ENCODE measurements around the gene SLC31A1. TPM values are rescaled to one million over a fixed set of nuclear protein-coding genes. Genes with fewer than 3 reads are reported as not detected.
"Not testable (repeated sequence)": the region's sequence is repeated elsewhere in the genome, so short reads cannot be mapped to it uniquely, and the experiment has no call there.

The SLC31A1 gene
- total RNA-seq, 1 donor from 2014 or later, result 7.3 TPM

- Mint-ChIP-seq H3K27ac (no peak overlapping the region), H3K36me3 (ENCODE audit: low read depth) (peaks cover 2% of the 10 kb centered on the region), H3K27me3 (no peaks in the 10 kb centered on the region), H3K9me3 (no peaks in the 10 kb centered on the region), H3K4me3 (no peak overlapping the region), H3K4me1 (peaks cover 4% of the 10 kb centered on the region)
- ATAC-seq (ENCODE audit: low read depth) (no peak), DNase-seq (no peak)
- intact Hi-C loops (cut with micrococcal nuclease), result no loop called here
- TF ChIP-seq CTCF (IDR thresholded peaks at IDR 0.05), result no peak
- CTCF ChIA-PET, result no interaction called here
- POLR2A ChIA-PET, result no interaction called here
Observed at GRCh38 chr9:113245894-113246293, 24.6 kb downstream of the SLC31A1 start.

DNA sequence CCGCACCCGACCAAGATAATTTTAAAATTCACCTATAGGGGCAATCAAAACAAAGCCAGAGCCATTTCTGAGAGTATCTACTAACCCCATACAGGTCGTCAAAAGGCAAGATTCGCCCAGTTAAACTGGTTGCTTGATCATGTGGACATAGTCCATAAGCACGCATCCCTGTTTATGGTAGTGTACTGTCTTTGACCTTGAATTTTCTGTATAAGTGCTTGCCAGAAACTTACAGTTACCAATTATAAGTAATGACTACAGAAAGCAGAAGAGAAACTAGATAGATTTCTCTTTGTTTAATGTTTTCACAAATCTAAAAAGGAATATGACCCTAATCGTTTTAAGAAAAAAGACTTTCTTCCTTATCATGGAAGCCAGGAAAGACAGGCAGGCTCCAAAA is 25.6 kb downstream of the SLC31A1 start:
- Mint-ChIP-seq H3K36me3 (ENCODE audit: low read depth) (peaks cover 2% of the 10 kb centered on the region), H3K4me3 (no peak overlapping the region), H3K9me3 (no peaks in the 10 kb centered on the region), H3K4me1 (peaks cover 4% of the 10 kb centered on the region), H3K27ac (no peak overlapping the region), H3K27me3 (no peaks in the 10 kb centered on the region)
- intact Hi-C loops (cut with micrococcal nuclease), result no loop called here
- DNase-seq, result no peak
- ChIA-PET CTCF (no interaction called here), POLR2A (no interaction called here)
- no peak for ATAC-seq (ENCODE audit: low read depth)
- TF ChIP-seq CTCF (IDR thresholded peaks at IDR 0.05), result no peak

GRCh38 chr9:113247640-113248039 is 26.3 kb downstream of the SLC31A1 start:
- H3K4me1 Mint-ChIP-seq, result peaks cover 3% of the 10 kb centered on the region
- TF ChIP-seq CTCF (IDR thresholded peaks at IDR 0.05), result no peak
- ATAC-seq (ENCODE audit: low read depth) (no peak), DNase-seq (no peak)
- POLR2A ChIA-PET, result no interaction called here
- H3K4me3 Mint-ChIP-seq, result no peak overlapping the region
- no peaks in the 10 kb centered on the region for H3K27me3 Mint-ChIP-seq
- peaks cover 2% of the 10 kb centered on the region for H3K36me3 Mint-ChIP-seq (ENCODE audit: low read depth)
- intact Hi-C loops (cut with micrococcal nuclease), result no loop called here
- no peaks in the 10 kb centered on the region for H3K9me3 Mint-ChIP-seq
- CTCF ChIA-PET, result no interaction called here
- H3K27ac Mint-ChIP-seq, result no peak overlapping the region

- H3K4me3 Mint-ChIP-seq; CTCF ChIA-PET; H3K4me1 Mint-ChIP-seq; DNase-seq; POLR2A ChIA-PET; intact Hi-C loops (cut with micrococcal nuclease); H3K27ac Mint-ChIP-seq; H3K9me3 Mint-ChIP-seq; ATAC-seq (ENCODE audit: low read depth); H3K36me3 Mint-ChIP-seq (ENCODE audit: low read depth); H3K27me3 Mint-ChIP-seq: not testable (repeated sequence)
Observed at GRCh38 chr9:113249661-113250060, 28.3 kb downstream of the SLC31A1 start.

- TF ChIP-seq CTCF (IDR thresholded peaks at IDR 0.05), result no peak
- H3K9me3 Mint-ChIP-seq, result no peaks in the 10 kb centered on the region
- no peak overlapping the region for H3K27ac Mint-ChIP-seq
- H3K36me3 Mint-ChIP-seq (ENCODE audit: low read depth), result peaks cover 2% of the 10 kb centered on the region
- ChIA-PET POLR2A (no interaction called here), CTCF (no interaction called here)
- H3K4me3 Mint-ChIP-seq, result no peak overlapping the region
- H3K4me1 Mint-ChIP-seq, result no peaks in the 10 kb centered on the region
- no peak for DNase-seq
- no peaks in the 10 kb centered on the region for H3K27me3 Mint-ChIP-seq
- ATAC-seq (ENCODE audit: low read depth), result no peak
- intact Hi-C loops (cut with micrococcal nuclease), result no loop called here
Observed at GRCh38 chr9:113250807-113251206, 29.5 kb downstream of the SLC31A1 start.

DNA sequence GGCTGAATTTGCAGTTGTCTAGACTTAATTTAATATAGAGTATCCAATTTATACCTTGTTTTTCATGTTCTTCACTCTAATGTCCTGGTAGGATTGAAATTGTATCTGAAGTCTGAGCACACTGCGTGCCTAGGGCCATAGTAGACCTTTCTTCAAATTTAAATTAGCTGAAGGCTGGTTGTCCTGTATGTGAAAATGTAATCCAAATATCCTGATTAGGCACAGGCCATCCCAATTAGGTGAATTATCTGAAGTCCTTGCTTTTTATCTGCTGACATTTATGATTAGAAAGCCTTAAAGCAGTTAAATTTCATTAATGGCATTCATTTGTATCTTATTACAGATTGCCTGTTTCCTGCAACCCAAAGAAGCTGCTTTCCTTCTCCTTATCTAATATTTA is 33.6 kb downstream of the SLC31A1 start:
- no peaks in the 10 kb centered on the region for H3K27me3 Mint-ChIP-seq
- H3K27ac Mint-ChIP-seq, result no peak overlapping the region
- no peak for TF ChIP-seq CTCF (IDR thresholded peaks at IDR 0.05)
- POLR2A ChIA-PET, result no interaction called here
- intact Hi-C loops (cut with micrococcal nuclease), result no loop called here
- CTCF ChIA-PET, result no interaction called here
- peaks cover 18% of the 10 kb centered on the region for H3K36me3 Mint-ChIP-seq (ENCODE audit: low read depth)
- DNase-seq, result no peak
- no peak overlapping the region for H3K4me3 Mint-ChIP-seq
- no peak for ATAC-seq (ENCODE audit: low read depth)
- H3K9me3 Mint-ChIP-seq, result no peaks in the 10 kb centered on the region
- no peaks in the 10 kb centered on the region for H3K4me1 Mint-ChIP-seq

Data from activated B cell treated with CpG ODN at 0.5 μM for 24 hours (primary cell).